Renal cortical epithelial cell (primary cell): ENCODE results near the gene GEN1. TPM values are rescaled to one million over a fixed set of nuclear protein-coding genes. Genes with fewer than 3 reads are reported as not detected.

Experiments used
- DNase-seq: peaks from one replicate; pipeline ENCODE4 v3.0.0-alpha.2; 2011; ENCODE audit warnings: low read depth
- total RNA-seq: library from RNA; depleted of rRNA; stranded (reverse); fragments of >200 nt; gene quantifications from 2 replicates; pipeline ENCODE4 v1.2.3, GENCODE V29; 2014

The GEN1 gene
- total RNA-seq, 1 donor from 2014 or later, result 11.7 TPM

DNA sequence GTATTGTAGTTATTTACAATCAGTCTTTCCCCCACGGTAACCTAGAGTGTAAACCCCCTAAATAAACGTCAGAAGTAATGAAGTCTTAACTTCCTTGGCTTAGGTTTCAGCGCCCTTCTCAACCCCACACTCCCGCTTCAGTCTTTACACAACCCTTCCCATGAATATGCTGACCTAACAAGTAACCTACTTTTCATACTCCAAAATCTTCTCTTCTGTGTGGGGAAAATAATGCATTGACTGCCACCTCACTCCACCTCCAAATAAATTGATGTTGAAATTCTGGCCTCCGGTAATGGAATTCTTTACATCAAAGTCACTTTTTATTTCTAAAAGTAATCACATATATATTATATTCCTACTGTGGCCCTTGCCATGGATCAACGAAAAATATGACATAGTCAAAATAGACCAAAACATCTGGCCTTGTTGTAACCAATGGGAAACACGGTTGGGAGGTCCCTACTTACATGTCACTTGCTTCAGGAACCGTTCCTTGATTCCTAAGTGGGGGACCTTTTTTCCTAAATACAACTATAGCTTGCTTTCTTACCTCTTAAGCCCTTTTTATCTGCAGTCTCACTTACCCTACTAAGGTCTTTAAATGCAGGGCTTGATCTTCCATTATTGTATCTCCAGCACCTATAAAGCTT lies 961 bp downstream of the GEN1 start:
- no peak for DNase-seq

- peak; percentile 48 for DNase-seq
Observed at GRCh38 chr2:17756668-17757067, 2.7 kb downstream of the GEN1 start.

GRCh38 chr2:17757321-17757720 lies 3.4 kb downstream of the GEN1 start:
- peak; percentile 85 for DNase-seq

- DNase-seq, result no peak
Observed at GRCh38 chr2:17758118-17758517, 4.2 kb downstream of the GEN1 start.

GRCh38 chr2:17759805-17760204 lies 5.9 kb downstream of the GEN1 start:
- no peak for DNase-seq

DNA sequence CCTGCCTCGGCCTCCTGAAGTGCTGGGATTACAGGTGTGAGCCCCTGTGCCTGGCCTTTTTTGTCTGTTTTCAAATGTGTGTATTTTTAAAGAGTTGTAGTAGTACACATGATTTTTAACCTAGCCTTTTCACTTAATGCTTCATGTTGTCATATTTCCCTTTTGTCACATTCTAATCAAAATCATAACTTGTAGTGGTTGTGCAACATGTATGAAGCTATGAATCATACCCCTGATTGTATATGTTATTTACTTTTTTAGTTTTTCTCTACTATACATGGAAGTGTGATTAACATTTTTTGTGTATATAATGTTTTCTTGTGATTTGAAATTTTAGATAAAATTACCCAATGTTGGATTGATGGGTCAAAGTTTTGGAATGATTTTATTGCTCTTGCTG lies 8.5 kb downstream of the GEN1 start:
- DNase-seq, result no peak

DNA sequence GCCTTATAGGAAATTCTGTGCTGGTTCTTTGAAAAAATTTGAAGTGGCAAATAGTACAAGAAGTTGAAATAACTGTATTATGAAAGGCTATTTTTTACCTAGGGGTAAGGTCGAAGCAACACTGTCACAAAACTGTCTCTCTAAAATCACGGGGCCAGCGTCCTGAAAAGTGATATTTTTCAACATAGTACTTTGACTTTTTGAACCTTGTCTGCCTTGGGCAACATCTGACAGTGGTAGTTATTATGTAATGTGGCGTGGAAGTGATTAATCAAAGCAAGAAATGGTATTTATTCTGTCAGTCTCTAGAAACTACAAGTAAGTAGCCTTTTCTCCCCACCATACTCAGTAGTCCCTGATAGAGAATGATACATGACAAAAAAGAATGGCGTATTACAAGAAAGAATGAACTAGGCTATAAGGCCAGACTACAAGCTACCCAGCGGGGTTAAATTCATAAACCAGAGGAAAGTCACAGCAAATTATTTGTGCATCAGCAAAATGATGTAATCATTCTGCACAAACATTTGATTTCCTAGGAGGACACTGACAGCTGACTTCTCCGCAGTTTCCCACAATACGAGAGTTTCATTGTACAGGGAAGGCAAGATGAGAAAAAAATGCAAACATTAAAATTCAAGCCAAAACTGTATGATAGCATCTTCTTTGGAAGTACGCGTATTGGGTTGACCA lies 9.8 kb downstream of the GEN1 start:
- DNase-seq, result no peak

- DNase-seq, result no peak
Observed at GRCh38 chr2:17765398-17765797, 11.5 kb downstream of the GEN1 start.

GRCh38 chr2:17768894-17769293 lies 15.0 kb downstream of the GEN1 start:
- no peak for DNase-seq

DNA sequence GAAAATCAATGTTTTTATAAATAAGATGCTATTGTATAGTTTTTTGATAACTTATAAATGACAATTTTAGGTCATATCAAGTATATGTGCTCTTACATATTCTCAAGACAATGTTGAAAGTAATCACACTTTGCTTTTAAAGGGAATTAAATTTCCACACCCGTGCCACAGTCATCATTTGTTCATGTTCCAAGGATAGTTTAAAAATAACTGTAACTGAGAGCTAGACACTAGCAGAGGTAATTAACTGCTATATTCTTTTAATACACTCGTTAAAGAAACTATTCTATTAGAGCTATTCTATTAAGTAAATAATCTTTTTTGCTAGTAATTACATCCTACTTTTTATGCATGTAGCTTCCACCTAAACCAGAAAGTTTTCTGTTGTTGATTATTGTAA lies 18.0 kb downstream of the GEN1 start:
- no peak for DNase-seq

GRCh38 chr2:17772532-17772931 lies 18.6 kb downstream of the GEN1 start:
- DNase-seq, result no peak

DNA sequence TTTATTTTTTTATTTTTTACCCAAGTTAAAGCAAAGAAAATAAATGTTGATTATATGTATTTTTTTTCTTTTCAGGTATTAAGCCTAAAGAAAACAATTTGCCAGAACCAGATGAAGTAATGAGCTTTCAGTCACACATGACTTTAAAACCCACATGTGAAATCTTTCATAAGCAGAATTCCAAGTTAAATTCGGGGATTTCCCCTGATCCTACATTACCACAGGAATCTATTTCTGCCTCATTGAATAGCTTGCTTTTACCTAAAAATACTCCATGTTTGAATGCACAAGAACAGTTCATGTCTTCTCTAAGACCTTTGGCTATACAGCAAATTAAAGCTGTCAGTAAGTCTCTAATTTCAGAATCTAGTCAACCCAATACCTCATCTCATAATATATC lies 26.6 kb downstream of the GEN1 start:
- DNase-seq, result peak; percentile 56

- no peak for DNase-seq
Observed at GRCh38 chr2:17781482-17781881, 27.5 kb downstream of the GEN1 start.

- no peak for DNase-seq
Observed at GRCh38 chr2:17786727-17787126, 32.8 kb downstream of the GEN1 start.

DNA sequence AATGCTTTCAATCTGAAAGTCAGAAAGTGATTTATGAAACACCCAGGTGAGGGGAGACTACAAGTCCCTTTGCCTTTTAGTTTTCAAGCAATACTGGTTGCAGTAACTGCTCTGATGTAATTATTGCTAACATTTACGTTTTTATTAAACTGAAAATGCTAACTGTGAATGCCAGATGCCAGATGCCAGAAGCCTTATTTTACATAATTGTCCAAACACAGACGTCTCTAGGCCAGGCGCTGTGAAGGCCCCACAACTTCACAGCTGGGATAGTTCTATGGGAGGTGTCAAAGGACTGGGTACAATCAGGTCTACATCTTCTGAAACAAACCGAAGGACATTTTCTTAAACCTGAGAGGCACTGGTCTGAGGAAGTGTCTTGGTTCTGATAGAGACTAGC lies 34.8 kb downstream of the GEN1 start:
- no peak for DNase-seq

DNA sequence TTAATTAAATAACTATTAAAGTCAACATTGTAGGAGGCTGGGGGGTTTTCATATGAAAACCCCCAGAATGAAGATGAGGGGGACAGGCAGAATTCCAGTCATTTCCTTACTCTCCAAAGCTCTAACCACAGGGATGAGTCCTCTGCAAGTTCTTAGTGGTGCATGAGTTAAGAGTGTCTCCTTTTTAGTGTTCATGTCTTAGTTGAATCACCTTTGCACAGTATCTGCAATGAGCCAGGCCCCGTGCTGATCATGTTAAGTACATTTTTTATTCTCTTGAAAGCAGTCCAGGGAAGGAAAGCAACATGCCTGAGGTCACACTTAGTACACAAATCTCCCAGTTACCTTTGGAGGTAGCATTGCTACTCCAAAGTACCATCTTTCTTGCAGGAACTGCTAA lies 36.6 kb downstream of the GEN1 start:
- no peak for DNase-seq

DNA sequence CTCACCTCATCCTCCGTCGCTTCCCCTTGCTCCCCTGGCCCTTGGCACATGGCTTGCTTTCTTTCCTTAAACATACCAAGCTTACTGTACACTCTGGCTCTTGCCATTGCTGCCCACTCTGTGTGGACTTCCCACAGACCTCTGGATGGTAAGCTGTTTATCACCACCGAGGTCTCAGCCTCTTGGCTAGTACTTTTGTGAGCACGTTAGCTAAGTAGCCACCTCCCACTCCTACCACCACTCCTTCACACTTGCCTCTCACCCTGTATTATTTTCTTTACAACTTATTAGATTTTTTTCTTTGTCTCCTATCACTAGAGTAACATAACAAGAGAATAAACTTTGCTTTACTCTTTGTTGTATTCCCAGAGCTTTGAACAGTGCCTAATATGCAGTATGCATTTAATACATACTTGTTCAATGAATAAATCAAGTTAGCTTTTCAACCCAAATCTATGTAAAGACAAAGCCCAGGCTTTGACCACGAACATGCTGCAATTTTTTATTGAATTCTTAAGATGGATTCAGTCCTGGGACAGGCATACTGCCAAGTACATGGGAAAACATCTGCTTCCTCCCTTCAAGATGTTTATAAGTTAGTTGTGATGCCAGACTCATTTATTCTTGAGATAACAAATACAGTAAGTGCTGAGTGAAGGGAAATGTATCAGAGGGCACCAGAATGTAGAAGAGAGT lies 37.3 kb downstream of the GEN1 start:
- DNase-seq, result no peak

DNA sequence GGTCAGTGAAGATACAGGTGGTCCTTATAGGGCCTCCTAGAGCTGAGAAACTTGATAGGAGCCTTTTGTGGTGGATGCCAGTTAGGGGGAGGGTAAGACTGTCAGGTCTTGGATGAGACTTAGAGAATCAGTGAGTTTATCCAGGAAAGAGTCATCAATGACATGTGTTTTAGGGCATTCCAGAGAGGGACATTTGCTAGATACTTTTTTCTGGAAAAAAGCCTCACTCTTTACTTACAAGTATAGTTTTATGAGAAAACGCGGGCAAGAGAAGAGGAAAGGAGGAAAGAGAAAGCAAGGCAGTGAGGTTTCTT lies 37.8 kb downstream of the GEN1 start:
- DNase-seq, result no peak

GRCh38 chr2:17792515-17792914 lies 38.6 kb downstream of the GEN1 start:
- DNase-seq, result no peak

- DNase-seq, result no peak
Observed at GRCh38 chr2:17793296-17793695, 39.4 kb downstream of the GEN1 start.

GRCh38 chr2:17793803-17794354 lies 39.9 kb downstream of the GEN1 start:
- DNase-seq, result no peak

GRCh38 chr2:17795309-17795708 lies 41.4 kb downstream of the GEN1 start:
- DNase-seq, result no peak

GRCh38 chr2:17798338-17798737 lies 44.4 kb downstream of the GEN1 start:
- DNase-seq, result no peak
